H54 (cell line): Measurements from ENCODE around the gene STK32B.

ENCODE experiments used
- DNase-seq: peaks from one replicate; pipeline ENCODE4 v3.0.0; 2011; ENCODE audit warnings: low spot score, mixed read lengths; ENCODE audit not compliant: insufficient read length
- FAIRE-seq: peaks from 3 replicates; lab custom pipeline; 2011; peaks lifted over from hg19 to GRCh38; lab: Jason Lieb, UNC
- POLR2A ChIP-seq: IDR thresholded peaks from 2 replicates; pipeline ENCODE4 v1.6.1; 2011; ENCODE audit warnings: low read depth, mild to moderate bottlenecking, low read length

STK32B gene

GRCh38 chr4:5192271-5192670 lies 141.0 kb downstream of the STK32B start:
- FAIRE-seq = no peak
- TF ChIP-seq POLR2A = no peak
- DNase-seq = no peak

- DNase-seq (no peak), FAIRE-seq (no peak)
- TF ChIP-seq POLR2A = no peak
These were observed 141.4 kb downstream of the STK32B start for GRCh38 chr4:5192678-5193077.

DNA sequence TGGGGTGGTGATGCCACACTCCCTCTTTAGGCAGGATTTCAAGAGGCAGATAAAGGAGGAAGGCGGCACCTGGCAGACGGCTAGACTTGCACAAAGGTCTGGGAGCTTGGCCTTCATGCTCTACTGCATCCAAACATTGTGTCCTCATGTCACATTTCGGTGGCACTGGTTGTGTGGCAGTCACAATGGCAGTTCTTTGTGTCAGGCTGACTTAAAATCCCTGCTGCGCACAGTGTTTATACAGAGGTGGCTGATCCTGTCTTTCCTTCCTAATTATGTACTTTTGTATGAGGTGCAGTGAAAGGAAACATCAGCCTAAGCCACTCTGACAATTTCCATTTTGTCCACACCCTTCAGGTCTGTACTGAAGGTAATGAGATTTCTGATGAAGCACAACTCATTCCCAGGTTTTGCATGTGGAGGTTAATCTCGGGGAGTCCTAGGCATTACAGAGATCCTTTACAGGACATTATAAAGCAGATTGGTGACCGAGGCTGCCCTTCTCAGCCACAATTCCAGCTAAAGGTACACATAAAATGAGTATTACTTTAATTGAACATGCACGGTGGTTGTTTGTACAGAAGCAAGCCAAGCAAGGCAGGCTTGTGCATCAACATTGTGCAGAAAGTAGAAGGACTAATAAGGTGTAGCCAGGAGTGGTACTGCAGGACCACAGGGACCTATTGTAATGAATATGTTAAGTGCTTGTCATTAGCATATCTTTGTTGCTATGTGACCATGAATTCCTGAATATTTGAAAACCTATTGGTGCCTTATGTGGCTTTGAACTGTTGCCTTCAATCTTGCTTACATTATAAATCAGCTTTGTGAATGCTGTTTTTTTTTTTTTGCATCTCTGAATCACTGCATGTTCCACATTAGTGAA lies 147.6 kb downstream of the STK32B start:
- no peak for TF ChIP-seq POLR2A
- DNase-seq (no peak), FAIRE-seq (no peak)

DNA sequence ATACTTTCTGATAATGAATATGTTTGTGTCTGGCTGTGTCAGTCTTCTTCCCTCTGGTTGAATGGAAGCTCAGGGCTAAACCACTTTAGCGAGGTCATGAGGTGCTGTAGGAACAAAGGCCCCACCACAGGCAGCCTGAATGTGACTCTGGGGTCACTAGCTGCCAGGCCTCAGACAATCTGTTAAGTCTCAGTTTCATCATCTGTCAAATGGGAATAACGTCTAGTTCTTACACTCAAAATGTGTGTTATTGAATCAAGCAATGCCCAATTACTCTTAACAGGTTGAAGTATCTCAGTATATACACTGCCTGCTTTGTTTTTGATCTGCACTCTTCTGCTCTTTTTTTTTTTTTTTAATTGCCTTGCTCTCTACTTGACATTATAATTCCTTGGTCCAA lies 148.6 kb downstream of the STK32B start:
- FAIRE-seq = no peak
- no peak for TF ChIP-seq POLR2A
- DNase-seq = no peak

- FAIRE-seq (no peak), DNase-seq (no peak)
- no peak for TF ChIP-seq POLR2A
These were observed 149.2 kb downstream of the STK32B start for GRCh38 chr4:5200513-5200912.

- FAIRE-seq (no peak), DNase-seq (no peak)
- no peak for TF ChIP-seq POLR2A
These were observed 152.2 kb downstream of the STK32B start for GRCh38 chr4:5203309-5203992.

- FAIRE-seq (no peak), DNase-seq (no peak)
- no peak for TF ChIP-seq POLR2A
These were observed 152.7 kb downstream of the STK32B start for GRCh38 chr4:5203993-5204310.

DNA sequence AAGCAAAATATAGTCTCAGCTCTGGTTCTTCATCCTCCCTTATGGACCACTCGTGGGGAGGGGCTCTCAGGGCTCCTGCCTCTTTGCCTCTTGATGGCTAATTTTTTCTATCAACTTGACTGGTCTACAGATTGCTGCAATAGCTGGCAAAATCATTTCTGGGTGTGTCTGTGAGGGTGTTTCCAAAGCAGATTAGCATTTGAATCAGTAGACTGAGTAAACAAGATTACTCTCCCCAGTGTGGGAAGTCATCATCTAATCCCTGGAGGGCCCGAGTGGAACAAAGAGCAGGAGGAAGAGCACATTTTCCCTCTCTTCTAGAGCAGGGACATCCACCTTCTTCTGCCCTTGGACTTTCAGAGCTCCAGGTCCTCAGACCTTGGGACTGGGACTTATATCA lies 153.5 kb downstream of the STK32B start:
- no peak for TF ChIP-seq POLR2A
- FAIRE-seq (no peak), DNase-seq (no peak)

- no peak for FAIRE-seq
- DNase-seq = peak; percentile 5
These were observed 154.9 kb downstream of the STK32B start for GRCh38 chr4:5206016-5206790.

GRCh38 chr4:5209862-5210261 lies 158.6 kb downstream of the STK32B start:
- no peak for FAIRE-seq
- TF ChIP-seq POLR2A = no peak

More at GRCh38 chr4:5206016-5206790, 154.9 kb downstream of the STK32B start:
- TF ChIP-seq POLR2A = no peak

GRCh38 chr4:5211282-5211839 lies 160.1 kb downstream of the STK32B start:
- TF ChIP-seq POLR2A = no peak
- DNase-seq (no peak), FAIRE-seq (no peak)

More at GRCh38 chr4:5209862-5210261, 158.6 kb downstream of the STK32B start:
- no peak for DNase-seq

- no peak for DNase-seq
- FAIRE-seq = no peak
These were observed 161.2 kb downstream of the STK32B start for GRCh38 chr4:5212255-5213013.

GRCh38 chr4:5213087-5213595 lies 161.9 kb downstream of the STK32B start:
- no peak for DNase-seq
- no peak for FAIRE-seq
- TF ChIP-seq POLR2A = no peak

More at GRCh38 chr4:5212255-5213013, 161.2 kb downstream of the STK32B start:
- no peak for TF ChIP-seq POLR2A
